Cerebellar cortex (tissue), 1 donor: ENCODE measurements around the gene GNPTG.

Source experiments
- DNase-seq: peaks from one replicate; pipeline ENCODE4 v3.0.0-alpha.2; 2015; ENCODE audit warnings: low spot score

GNPTG gene

DNA sequence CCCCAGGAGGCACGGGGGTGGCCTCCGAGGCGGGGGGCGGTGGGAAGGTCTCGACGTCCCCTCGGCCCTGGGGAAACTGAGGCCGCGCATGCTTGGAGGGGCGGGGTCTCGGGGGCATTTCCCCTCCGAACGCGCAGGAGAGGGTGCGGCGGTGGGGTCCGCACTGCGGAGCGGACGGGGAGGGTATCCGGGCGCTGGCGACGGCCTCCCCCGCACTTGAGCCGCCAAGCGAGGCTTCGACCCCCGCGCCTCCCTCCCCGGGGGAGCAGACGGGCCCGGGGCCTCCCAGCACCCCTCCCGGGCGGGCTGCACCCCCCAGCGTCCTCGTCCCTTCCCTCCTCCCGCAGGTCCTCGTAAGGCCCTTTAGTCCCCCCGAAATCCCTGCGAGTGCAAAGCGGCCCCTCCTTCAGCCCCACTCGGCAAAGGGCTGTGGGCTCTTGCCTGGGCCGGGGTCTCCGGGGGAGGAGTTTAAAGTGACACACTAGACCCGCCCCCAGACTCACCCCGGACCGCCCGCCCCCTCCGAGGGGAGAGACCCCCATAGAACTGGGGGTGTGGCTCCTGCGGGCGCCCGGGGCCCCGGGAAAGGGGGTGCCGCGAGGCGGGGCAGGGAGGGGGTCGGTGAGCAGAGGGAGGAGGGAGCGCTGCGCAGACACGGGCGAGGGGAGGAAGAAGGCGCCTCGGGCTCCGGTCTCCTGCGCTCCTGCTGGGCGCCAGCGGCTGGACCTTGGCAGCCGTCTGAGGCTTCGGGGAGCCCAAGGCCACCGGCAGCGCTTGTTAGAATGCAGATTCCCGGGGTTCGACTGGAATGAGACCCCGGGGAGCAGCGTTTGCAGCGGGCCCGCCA lies 17.7 kb upstream of the GNPTG start:
- no peak for DNase-seq

DNA sequence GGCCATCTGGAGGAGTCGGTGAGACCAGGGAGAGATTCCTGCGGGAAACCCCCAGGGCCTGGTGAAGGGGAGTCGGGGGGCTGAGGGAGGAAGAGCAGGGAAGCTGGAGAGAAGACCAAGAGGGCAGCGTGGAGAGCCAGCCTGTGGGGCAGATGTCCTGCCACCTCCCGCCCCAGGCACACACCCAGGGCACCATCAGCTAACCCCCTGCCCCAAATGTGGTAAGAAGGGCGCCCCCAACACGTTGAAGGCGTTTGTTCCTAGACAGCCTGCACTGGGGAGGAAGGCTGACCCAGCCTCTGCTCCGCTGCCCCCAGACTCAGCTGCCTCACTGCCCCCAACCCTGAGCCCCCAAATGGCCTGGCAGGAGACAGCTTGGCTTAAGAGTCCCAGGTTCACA lies 17.0 kb upstream of the GNPTG start:
- no peak for DNase-seq

DNA sequence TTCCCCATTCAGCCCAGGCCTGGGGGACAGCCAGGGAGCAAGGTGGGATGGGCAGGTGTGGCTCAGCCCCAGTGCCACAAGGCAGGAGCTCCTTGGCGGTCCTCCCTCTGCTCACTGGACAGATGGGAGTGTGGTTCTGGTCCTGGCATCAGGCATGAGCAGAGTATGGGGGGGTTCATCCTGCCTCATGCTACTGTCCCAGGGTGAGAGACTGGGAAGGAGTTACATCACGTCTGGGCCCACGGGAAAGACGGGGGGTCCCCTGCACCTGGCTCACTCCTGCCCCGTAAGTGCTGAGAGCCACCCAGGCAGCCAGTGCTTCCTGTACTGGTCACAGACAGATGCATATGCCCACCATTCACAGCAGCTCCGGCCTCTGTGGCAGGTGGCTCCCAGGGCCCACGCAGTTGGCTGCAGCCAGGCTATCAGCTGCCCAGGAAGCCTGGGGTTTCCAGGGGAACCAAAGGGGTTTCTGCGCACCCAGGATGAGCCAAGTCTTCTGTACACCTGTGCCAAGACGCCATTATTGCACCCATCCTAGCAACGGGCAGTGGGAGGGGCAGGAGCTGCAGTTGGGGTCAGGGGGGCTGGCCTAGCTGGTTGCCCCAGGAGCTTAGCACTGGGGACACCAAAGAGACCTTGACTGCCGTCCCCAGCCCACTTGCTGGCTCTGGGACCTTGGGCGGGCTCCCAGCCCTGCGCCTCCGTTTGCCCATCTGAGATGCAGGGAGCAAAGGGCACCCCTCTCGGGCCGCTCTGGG lies 16.3 kb upstream of the GNPTG start:
- no peak for DNase-seq

DNA sequence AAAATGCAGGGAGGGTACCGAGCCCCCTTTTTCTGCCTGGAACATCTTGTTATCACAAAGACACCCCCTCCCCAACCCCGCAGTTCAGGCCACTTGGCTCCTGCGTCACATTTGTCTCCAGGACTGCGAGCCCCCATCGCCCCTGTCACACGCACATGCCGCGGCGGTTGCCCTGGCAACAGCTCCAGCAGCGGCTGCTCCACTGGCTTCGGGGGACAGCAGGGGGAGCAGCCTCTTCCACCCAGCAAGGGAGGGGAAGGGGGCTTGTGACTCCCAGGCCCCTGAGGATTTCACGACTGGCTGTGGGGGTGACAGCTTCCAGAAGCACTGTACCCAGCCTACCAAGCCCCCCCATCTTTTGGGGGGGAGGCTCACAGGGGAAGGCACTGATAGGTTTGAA lies 15.7 kb upstream of the GNPTG start:
- DNase-seq, result no peak

DNA sequence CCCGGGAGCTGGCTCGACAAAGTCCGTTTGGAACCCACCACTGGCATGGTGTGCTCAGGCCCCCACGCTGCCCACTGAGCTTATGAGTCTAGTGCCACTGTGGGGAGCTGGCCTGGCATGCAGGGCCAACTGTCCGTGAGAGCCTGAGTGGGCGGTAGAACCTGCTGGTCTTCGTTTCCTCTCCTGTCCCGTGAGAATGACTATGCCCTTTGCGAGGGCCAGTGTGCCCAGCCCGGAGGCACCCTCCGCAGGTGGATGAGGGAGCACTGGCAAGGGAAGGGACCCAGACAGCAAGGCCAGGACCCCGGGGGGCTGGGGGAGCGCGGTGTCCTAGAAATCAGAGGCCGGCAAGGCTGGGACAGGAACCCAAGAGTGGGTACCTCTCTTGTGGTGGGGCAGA lies 15.1 kb upstream of the GNPTG start:
- no peak for DNase-seq

DNA sequence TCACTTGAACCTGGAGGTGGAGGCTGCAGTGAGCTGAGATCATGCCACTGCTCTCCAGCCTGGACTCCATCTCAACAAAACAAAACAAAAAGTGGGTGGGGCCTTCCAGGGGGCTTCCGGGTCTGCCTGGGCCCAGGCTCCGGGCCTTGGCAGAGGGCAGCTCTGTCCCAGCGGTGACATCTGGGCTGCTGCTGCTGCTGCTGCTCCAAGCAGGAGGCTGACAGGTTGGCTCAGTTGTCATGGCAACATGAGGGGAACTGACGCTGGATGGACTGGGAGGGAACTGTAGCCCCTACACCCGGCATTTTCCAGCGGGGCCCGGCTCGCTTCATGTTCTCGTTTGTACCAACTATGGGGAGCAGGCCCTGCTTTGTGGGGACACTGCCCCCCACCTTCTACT lies 14.2 kb upstream of the GNPTG start:
- no peak for DNase-seq

DNA sequence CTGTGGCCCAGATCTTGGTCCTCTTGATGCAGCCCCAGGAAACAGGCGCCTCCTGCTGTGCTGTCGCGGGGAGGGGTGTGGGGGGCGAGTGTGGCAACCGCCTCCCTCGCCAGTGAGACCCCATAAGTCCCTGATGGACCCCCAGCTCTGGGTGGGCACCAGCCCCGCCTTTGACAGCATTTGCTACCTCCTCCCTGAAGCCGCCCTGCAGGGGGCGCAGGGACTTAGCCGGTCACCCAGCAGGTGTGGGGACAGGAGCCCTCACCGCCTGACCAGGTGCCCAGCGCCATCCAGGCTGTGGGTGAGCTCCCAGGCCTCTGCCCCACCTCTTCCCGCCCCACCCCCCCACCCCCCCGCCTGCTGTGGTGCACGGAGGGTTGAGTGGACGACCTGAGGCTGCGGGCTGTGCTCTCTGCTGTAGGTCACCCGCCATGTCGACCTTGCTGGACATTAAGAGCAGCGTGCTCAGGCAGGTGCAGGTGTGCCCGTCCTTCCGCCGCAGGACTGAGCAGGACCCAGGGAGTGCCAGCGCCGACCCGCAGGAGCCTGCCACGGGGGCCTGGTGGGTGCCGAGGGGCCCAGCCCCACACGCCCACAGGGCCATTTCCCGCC lies 13.5 kb upstream of the GNPTG start:
- DNase-seq, result no peak

DNA sequence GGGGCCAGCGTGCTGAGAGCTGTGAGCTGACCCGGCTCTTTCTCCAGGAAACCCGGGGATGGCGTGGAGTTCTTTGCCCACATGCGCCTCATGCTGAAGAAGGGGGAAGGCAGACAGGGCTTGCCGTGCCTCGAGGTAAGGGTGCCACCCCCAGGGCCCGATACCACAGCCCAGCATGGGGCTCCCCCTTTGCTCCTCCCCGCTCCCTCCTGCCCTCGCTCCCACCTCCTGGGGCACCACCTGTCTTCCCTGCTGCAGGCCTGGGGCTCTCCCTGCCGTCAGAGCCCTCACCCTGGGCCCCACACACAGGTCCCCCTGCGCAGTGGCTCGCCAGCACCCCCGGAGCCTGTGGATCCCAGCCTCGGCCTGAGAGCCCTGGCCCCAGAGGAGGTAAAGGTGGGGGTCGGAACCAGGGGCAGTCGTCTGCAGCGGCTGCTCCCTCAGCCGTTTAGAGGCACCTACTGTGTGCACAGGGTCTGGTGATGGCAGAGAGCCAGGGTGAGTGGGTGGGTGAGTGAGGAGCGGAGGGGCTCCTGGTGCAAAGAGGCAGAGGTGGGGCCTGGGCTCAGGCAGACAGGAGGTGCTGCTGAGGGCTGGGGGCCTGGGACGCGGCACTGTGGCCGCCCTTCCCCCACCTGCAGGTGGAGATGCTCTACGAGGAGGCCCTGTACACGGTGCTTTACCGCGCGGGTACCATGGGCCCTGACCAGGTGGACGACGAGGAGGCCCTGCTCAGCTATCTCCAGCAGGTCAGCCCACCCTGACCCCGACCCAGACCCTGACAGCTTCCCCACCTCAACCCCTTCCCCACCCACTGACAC lies 12.7 kb upstream of the GNPTG start:
- DNase-seq, result no peak

DNA sequence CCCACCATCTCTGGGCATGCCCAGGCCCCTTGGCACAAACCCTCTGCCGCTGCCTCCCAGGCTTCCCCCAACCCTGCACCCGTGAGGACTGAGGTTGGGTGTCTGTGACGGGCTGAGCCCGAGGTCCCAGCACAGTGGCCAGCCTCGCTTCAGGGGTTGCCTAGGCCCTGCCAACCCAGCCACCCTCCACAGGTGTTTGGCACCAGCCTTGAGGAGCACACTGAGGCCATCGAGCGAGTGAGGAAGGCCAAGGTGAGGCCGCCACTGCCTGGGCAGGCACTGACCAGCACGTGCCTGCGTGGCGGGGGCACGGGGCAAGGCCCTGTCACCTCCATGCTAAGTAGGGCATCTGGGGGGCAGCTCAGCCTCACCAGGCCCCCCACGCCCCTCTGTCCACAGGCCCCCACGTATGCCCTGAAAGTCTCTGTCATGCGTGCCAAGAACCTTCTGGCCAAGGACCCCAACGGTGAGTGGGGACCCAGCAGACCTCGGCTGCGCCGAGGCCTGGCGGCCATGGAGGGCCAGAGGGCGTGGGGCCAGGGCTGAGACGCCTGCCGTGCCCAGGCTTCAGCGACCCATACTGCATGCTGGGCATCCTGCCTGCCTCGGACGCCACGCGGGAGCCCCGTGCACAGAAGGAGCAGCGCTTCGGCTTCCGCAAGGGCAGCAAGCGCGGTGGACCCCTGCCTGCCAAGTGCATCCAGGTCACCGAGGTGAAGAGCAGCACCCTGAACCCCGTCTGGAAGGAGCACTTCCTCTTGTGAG lies 10.8 kb upstream of the GNPTG start:
- DNase-seq, result no peak

DNA sequence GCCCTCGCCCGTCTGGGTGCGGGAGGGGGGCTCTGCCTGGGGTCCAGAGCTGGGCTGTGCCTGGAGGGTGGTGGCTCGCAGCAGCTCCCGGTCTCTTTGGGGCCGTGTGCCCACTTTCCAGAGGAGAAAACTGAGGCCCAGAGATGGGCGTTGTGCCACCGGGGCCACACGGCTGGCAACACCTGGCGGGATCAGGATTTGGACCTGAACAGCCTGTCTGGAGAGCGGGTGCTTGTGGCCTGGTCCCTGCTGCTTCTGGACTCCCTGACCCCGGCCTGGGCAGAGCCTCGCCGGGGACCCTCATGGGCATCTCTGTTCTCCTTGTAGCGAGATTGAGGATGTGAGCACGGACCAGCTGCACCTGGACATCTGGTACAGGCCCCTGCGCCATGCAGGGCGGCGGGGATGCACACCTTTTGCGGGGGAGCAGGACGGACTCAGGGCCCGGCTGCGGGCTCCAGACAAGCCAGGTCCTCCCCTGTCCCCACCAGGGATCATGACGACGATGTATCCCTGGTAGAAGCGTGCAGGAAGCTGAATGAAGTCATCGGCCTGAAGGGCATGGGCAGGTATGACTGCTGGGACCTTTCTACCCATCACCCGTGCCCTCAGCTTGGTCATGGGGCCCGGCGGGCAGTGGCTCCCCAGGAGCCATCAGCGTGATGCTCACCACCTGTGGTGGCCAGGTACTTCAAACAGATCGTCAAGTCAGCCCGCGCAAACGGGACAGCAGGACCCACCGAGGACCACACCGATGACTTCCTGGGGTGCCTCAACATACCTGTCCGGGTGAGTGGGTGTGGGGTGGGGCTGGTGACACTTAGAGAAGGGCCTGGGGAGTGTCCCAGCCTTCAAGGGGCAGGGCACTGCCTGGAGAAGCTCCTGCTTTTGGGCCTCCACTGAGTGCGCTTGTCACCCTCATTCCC lies 10.0 kb upstream of the GNPTG start:
- DNase-seq, result no peak

DNA sequence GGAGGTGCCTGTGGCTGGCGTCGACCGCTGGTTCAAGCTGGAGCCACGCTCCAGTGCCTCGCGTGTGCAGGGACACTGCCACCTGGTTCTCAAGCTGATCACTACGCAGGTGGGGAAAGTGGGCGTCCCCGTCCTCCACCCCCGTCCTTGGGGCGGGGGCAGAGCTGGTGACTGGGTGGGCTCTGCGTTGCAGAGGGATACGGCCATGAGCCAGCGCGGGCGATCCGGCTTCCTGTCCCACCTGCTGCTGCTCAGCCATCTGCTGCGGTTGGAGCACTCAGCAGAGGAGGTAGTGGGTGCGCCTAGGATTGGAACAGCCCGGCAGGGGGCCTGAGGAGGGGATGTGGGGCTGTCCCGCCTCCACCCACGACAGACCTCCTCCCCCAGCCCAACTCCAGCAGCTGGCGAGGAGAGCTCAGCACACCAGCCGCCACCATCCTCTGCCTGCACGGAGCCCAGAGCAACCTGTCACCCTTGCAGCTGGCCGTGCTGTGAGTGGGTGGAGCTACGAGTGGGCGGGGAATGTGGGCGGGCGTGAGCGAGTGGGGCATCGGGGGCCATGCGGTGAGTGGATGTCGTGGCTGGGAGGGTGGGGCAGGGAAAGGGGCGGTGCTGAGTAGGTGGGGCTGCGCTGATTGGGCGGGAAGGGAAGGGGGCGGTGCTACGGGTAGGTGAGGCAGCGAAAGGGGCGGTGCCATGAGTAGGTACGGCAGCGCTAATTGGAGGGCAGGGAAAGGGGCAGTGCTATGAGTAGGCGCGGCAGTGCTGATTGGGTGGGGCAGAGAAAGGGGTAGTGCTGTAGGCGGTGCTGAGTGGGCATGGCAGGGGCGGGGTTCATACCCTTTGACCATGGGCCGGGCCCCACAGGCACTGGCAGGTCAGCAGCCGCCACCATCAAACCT lies 9.0 kb upstream of the GNPTG start:
- DNase-seq, result peak; percentile 95

DNA sequence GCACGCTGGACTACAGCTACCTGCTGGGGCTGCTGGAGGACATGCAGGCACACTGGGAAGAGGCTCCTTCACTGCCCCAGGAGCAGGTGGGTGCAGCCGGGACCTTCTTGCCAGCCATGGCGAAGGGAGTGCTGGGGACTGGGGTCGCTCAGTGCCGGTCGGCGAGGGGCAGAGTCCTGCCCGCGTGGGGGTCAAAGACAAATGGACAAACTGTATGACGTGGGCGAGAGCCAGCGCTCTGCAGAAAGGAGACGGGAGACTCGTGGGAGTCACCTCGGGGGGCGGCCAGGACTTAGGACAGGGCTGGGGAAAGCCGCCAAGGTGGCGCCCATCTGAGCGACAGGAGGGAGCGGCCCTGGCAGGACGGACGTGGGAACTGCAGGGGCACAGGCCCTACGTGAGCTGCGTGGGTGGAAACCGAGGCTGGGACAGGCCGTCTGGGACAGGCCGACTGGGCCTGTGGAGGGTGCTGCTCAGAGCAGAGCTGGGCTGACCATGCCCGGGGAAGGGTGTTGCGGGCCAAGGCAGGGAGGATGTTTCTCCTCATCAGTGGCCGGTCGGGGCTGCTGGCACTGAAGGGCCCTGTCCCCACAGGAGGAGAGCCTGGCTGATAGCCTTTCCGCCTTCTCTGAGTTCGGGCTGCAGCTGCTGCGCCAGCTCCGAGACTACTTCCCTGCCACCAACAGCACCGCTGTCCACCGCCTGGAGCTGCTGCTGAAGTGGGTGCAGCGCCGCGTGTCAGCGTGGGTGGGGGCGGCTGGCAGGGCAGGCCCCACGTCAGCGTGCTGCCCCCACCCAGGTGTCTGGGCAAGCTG lies 8.1 kb upstream of the GNPTG start:
- DNase-seq, result no peak

DNA sequence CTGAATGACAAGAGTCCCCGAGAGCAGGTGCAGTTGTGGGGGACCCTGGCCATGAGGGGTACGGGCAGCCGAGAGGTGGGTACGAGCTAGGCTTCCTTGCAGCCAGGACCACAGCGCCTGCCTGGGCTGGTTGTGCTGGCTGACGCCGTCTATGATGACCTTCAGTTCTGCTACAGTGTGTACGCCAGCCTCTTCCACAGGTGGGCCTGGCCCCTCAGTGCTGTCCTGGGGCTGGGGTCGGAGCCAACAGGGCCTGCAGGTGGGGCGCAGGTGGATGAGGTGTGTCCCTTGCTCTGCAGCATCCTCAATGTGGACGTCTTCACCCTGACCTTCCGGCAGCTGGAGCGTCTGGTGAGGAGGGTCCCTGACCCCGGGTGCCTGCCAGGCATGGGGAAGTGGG lies 7.2 kb upstream of the GNPTG start:
- no peak for DNase-seq

DNA sequence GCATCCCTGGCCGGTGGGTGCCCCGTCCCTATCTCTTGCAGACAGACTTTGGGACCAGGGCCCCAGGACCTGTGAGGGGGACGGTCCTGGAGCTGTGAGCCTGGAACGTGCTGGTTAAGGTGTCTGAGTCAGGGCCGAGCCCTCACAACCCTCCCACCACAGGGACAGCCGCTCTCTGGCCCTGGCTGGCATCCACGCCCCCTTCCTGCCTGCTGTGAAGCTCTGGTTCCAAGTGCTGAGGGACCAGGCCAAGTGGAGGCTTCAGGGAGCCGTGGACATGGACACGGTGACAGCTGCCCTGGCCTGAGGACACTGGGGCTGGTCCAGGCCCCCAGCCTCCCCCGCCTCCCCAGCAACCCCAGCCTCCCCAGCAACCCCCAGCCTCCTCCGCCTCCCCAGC lies 6.6 kb upstream of the GNPTG start:
- no peak for DNase-seq

DNA sequence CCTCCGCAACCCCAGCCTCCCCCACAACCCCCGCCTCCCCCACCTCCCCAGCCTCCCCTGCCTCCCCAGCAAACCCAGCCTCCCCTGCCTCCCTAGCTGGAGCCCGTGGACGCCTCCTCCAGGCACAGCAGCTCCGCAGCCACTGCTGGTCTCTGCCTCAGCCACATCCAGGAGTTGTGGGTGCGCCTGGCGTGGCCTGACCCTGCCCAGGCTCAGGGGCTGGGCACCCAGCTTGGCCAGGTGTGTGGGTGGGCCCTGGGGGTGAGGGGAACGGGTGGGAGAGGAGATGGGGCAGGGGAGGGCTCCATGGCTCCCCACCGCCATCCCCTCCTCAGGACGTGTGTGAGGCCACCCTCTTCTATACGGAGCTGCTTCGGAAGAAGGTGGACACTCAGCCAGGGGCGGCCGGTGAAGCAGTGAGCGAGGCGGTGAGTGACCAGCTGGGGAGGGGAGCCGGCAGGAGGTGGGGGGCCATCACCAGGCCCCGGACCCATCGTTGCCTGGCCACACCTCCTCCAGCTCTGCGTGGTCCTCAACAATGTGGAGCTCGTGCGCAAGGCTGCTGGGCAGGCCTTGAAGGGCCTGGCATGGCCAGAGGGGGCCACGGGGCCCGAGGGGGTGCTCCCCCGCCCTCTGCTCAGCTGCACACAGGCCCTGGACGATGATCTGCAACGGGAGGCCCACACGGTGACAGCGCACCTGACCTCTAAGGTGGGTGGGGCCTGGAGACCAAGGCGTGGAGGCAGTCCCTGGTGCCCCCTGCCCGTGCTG lies 5.9 kb upstream of the GNPTG start:
- no peak for DNase-seq

DNA sequence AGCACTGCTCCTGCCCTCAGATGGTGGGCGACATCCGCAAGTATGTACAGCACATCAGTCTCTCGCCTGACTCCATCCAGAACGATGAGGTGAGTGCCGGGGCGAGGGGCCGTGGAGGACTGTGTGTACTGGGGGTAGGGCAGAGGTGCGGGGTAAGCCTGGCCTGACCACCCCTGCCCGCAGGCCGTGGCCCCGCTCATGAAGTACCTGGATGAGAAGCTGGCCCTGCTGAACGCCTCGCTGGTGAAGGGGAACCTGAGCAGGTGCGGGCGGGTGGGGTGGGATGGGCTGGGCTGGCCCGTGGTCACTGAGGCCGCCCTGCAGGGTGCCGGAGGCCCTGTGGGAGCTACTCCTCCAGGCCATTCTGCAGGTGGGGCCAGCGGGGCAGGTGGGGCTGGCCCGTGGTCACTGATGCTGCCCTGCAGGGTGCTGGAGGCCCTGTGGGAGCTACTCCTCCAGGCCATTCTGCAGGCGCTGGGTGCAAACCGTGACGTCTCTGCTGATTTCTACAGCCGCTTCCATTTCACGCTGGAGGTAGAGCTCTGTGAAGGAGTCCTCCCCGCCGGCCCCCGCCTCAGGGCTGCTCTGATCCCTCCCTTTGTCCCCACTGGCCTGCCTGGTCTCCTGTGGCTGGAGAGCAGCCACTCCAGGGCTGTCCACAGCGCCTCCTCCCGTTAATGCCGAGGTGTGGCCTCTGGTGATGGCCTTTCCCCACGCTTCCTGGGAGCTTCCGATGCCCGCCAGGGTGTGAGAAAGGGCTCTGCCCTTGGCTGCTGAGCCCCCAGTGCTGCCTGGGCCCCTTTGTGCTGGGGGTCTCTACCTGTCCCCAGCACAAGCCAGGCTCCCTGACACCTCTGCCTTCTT lies 5.1 kb upstream of the GNPTG start:
- no peak for DNase-seq
